HL-60/S4 treated with retinoic acid at 250 ng/mL for 4 days and 3 days (cell line): Measurements from ENCODE around the gene SPEG.
"Not testable (repeated sequence)": the region's sequence is repeated elsewhere in the genome, so short reads cannot be mapped to it uniquely, and the experiment has no call there.

Experiments
- in situ Hi-C: fragments of 300-500 bp; cut with MboI; formaldehyde crosslinking; loops from 2 replicates; pipeline ENCODE4 v1.7.0; 2022; ENCODE audit warnings: low sequenced_read_pairs

SPEG gene

GRCh38 chr2:219434718-219435525 is at the start of gene SPEG:
SPEG (plus strand) TSS chr2:219434843; CDS start chr2:219434978, 135 bp downstream.
- in situ Hi-C loops = no loop called here

GRCh38 chr2:219384859-219385258 is 49.8 kb upstream of the SPEG start:
- in situ Hi-C loops = no loop called here

DNA sequence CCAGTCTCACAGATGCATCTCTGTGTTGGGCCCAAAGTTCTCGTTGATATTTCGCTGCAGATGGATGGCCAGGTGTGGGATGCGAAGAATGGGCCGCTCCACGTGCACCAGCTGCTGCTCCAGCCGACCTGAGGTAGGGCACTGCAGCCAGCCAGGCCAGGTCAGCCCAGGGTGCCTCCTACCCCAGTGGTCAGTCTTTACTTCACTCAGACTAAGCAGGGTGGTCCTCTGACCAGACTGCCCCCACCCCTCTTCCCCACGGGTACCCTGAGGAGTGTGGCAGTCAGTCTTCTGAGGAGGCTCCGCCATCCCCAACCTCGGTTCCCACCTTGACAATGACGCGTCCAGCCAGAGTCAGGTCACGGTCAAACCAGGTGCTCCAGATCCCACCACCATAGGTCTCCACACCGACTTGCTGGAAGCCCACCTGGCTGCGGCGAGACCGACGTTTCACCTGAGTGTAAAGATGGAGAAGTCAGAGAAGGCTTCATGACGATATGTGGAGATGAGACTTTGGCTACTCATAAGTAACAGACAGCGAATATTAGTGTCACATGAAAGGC is 48.6 kb upstream of the SPEG start:
- in situ Hi-C loops = no loop called here

DNA sequence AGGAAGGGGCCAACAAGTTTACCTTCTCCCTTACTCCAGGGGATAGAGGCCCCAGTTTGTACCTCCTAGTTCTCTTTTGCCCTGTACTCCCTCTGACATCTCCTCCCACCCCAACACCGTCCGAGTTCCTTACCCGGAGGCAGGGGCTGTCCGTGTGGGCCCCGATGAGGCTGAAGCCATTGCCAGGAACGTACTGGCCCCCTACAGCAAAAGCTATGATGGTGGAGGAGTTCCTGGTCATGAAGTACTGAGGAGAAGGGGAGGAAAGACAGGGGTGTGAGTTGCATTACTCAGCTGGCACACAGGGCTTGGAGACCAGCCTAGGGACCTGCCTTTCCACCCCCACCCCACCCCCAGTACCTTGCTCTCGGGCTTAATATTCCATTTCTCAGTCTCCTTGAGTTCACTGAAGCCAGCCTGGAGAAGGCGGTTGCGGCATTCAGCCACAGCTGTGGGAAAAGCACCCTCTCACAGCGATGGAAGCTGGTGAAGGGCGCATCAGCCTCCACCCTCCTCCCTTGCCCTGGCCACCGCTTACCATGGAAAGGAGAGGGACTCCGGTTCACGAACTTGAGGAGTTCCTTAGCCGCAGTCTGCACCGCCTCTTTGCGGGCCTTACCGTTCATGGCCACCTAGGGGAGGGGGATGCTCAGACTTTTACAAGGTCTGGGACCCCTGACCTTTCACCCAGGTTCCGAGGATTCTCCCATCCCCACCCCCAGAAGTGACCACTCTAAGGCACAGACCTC is 47.9 kb upstream of the SPEG start:
- in situ Hi-C loops = no loop called here

GRCh38 chr2:219387306-219388120 is 47.1 kb upstream of the SPEG start, which contains the start of gene DNPEP:
DNPEP (minus strand) TSS chr2:219387912; CDS start chr2:219387794, 118 bp downstream.
- in situ Hi-C loops = no loop called here

- in situ Hi-C loops = no loop called here
These were observed 46.3 kb upstream of the SPEG start for GRCh38 chr2:219388121-219388906.

DNA sequence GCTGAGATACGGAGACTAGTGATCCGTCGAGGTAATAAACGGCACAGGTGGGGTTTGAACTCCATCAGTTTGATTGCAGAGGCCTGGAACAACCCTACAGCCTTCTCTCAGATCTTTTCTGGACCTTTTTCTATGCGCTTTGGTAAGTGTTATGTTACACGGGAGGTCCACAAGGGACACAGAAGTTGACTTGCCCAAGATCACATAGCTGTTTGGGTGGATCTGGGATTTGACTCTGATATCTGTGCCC is 45.8 kb upstream of the SPEG start:
- in situ Hi-C loops = no loop called here

- in situ Hi-C loops = no loop called here
These were observed 41.9 kb upstream of the SPEG start for GRCh38 chr2:219392754-219393153.

GRCh38 chr2:219395056-219395455 is 39.6 kb upstream of the SPEG start:
- in situ Hi-C loops = not testable (repeated sequence)

DNA sequence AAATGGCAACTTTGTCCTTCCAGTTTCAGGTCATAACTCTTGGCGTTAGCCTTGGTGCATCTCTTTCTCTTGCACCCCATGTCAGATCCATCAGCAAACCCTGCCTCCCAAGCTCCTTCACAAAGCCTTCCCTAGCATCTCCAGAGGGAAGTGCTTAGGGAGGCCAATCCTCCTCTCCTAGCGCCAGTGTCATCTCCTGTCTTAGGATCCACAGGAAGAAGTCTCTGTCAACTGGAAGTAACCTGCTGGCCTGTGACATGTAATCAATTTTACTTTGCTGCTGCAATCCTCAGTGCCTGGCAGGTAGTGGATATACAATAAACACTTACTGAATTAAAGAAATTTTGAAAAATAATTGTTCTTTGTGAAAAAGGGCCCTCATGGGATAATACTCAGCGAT is 39.0 kb upstream of the SPEG start:
- in situ Hi-C loops = no loop called here

- in situ Hi-C loops = no loop called here
These were observed 37.7 kb upstream of the SPEG start for GRCh38 chr2:219396863-219397457.

DNA sequence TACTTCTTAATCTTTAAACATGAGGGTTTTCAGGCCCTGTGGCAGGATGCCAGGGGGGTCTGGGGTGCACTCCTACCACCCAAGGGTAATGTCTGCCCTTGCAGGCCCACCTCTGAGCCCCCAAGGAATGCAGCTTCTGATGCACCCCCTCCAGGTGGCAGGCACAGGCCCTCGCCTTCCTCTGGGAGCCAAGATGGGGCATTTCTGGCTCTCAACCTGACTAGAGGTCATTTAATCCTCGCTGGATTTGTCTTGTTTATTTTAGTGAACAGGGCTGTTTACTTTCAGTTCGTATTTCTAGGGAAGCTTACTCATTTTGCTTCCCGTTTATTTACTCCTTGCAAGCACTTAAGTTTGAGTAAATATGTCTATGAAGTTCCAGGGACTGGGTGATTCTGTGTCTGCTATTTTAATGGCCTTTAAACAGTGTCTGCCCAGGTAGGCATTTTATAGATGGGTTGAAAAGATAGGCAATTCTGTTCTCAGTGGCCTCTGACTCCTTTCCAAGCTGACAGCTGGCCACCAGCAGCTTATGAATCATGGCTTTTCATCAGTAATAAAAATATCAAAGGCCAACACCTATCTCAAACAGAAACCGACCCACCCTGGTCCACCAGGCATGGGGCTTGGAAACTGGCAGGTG is 35.8 kb upstream of the SPEG start:
- in situ Hi-C loops = no loop called here

DNA sequence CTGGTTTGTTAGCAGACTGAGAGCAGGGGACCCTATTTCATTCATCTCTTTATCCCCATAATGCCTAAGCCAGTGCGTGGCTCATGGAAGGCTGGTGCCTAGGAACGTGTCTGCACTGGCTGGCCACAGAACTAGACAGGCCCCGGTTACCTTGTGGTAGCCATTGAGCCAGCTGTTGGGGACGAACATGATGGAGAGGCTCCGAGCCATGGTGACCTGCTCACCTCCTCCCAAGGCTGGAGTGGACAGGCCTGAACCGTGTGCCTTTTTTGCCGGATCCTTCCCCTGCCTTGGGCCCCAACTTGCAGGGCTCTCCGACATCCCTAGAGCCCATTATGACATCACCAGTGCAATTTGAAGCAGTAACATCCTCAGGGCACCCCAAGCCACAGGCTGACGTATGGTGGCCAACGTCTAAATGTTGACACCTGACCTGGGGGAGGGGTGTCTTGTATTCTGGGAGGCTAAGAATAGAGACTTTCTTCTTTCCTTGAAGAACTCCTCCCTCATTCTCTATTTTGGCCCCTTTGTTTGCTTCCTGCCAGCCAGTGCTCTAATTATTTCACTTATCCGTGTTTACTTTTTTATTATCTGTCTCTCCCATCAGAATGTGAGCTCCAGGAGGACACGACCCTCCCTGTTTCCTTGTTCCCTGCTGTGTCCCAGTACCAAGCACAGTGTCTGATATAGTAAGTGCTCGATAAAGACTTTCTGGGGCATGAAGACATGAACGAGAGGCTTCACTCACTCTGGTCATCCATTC is 34.7 kb upstream of the SPEG start:
- in situ Hi-C loops = no loop called here

DNA sequence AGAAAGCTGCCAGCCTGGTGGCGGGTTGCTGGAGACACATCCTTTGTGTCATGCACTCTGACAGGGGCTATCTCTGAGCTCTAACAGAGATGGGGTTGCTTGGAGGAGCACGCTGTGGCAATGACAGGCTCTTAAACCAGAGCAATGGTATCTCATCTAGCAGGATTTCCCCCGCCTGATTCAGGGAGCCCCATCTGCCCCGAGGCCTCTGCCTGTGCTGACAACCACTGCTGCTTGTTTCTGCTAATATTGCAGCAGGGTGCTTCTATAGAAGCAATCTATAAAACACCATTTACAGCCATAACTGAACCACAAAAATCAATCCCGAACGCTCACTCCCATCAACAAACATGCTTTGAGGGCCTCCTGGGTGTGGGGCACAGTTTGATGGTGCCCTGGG is 34.1 kb upstream of the SPEG start:
- in situ Hi-C loops = no loop called here

DNA sequence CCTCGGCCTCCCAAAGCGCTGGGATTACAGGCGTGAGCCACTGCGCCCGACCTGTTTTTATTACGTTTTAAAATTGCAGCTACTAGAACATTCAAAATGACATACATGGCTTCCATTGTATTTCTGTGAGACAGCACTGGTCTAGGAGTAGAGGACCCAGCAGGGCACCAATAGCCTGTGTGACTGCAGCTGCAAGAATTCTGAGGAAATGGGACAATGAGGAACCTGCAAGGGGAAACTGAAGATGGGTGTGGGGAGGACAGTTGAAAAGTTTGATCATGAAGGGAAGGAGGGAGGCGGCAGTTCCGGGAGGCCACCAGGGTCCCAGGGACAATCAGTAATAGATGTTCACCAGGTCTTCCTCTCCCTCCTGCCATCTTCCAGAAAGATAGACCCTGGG is 33.0 kb upstream of the SPEG start:
- in situ Hi-C loops = no loop called here

GRCh38 chr2:219402665-219403515 is 31.8 kb upstream of the SPEG start:
- in situ Hi-C loops = no loop called here

- in situ Hi-C loops = no loop called here
These were observed 30.8 kb upstream of the SPEG start for GRCh38 chr2:219403861-219404260.

DNA sequence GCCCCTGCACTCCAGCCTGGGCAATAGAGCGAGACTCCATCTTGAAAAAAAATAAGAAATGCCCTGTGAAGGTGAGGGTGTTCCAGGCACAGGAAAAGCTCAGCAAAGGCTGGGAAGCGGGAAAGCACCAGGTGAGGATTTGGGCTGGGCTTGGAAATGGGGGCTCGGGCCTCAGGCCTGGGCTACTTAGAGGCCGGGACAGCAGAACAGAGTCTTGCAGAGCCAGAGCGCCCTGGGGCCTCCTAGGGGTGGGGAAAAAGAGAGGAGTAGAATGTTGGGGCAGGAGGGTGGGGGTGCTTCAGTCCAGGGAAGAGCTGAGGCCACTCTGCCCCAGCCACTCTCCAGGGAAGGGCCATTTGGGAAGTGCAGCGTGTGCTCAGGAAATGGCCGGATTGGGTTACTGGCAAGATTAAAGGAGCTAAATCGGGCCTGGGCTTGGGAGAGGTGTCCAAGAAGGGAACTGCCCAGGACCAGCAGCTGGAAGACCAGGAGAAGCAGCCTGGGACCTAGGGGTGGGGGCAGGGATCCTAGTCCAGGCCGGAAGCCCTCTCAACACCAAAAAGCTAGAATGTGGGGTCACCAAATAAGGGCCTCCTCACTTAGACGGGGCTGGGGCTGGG is 30.2 kb upstream of the SPEG start:
- in situ Hi-C loops = no loop called here
